ENCODE data around the gene PDE4D. TPM values are rescaled to one million over a fixed set of nuclear protein-coding genes. Genes with fewer than 3 reads are reported as not detected.

The PDE4D gene
- total RNA-seq, 1 donor from 2014 or later, result 2.3 TPM

DNA sequence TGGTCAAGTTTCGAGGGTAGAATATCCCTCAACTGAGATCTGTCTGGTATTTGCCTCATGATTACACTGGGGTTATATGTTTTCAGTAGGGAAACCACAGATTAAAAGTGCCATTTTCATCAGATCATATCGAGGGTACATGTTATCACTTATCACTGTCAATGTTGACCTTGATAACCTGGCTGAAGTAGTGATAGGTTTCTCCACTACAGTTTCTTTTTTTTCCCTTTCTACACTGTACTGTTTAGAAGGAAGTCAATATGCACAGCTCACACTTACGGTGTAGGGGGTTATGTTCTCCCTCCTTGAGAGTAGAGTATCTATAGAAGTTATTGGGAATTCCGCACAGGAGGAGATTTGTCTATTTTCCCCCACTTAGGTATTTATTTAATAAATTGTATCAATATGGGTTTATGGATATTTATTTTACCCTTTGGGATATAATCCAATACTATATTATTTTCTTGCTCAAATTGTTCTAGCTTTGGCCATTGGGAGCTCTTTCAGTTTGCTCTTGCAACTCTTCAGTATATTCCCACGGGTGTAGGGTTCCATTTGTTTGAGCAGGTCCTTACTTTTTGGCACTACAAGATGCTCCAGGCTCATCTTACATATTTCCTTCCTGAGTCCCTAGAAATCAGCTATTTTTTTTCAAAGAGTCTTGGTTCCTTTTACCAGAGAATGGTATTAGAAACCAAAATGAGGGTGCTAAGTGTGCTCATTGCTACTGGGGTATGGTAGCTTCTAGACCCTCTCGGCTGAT is 866.2 kb downstream of the PDE4D start:
- Histone ChIP-seq H3K9ac (no peak overlapping the region), H3K79me2 (ENCODE audit: low read depth) (no peaks in the 10 kb centered on the region), H3F3A (ENCODE audit: low read depth) (no peaks in the 10 kb centered on the region), H3K4me2 (no peak overlapping the region), H3K9me3 (ENCODE audit: low read depth) (no peaks in the 10 kb centered on the region), H3K27me3 (no peaks in the 10 kb centered on the region), H3K4me1 (no peaks in the 10 kb centered on the region), H3K27ac (no peak overlapping the region), H3K4me3 (no peak overlapping the region), H3K36me3 (no peaks in the 10 kb centered on the region), H4K20me1 (ENCODE audit: low read depth) (no peaks in the 10 kb centered on the region), H2AFZ (replicated peaks) (no peak overlapping the region)
- H3K4me1 Mint-ChIP-seq, result no peaks in the 10 kb centered on the region
- no peak for DNase-seq (ENCODE audit: low spot score)
- no peak overlapping the region for H3K27ac Mint-ChIP-seq
- no peak for TF ChIP-seq EZH2 (IDR thresholded peaks at IDR 0.05)
- no peak for TF ChIP-seq CTCF (IDR thresholded peaks at IDR 0.05)
- TF ChIP-seq EZH2phosphoT487 (IDR thresholded peaks at IDR 0.05), result no peak
- peaks cover 18% of the 10 kb centered on the region for H3K9me3 Mint-ChIP-seq
- H3K27me3 Mint-ChIP-seq (ENCODE audit: insufficient read depth, low read depth), result peaks cover under 1% of the 10 kb centered on the region
- H3K36me3 Mint-ChIP-seq, result peaks cover 12% of the 10 kb centered on the region
- H3K4me3 Mint-ChIP-seq, result no peak overlapping the region

GRCh38 chr5:59025734-59026133 is 867.8 kb downstream of the PDE4D start:
- Histone ChIP-seq H3K27ac (no peak overlapping the region), H3K79me2 (ENCODE audit: low read depth) (no peaks in the 10 kb centered on the region), H3F3A (ENCODE audit: low read depth) (no peaks in the 10 kb centered on the region), H4K20me1 (ENCODE audit: low read depth) (no peaks in the 10 kb centered on the region), H3K4me1 (no peaks in the 10 kb centered on the region), H3K27me3 (no peaks in the 10 kb centered on the region), H3K9me3 (ENCODE audit: low read depth) (no peaks in the 10 kb centered on the region), H2AFZ (replicated peaks) (no peak overlapping the region), H3K9ac (no peak overlapping the region), H3K4me3 (no peak overlapping the region), H3K4me2 (no peak overlapping the region), H3K36me3 (no peaks in the 10 kb centered on the region)
- peaks cover 15% of the 10 kb centered on the region for H3K9me3 Mint-ChIP-seq
- no peak for DNase-seq (ENCODE audit: low spot score)
- H3K4me3 Mint-ChIP-seq, result no peak overlapping the region
- peaks cover 2% of the 10 kb centered on the region for H3K27me3 Mint-ChIP-seq (ENCODE audit: insufficient read depth, low read depth)
- H3K4me1 Mint-ChIP-seq, result peaks cover 2% of the 10 kb centered on the region
- H3K36me3 Mint-ChIP-seq, result peaks cover 12% of the 10 kb centered on the region
- TF ChIP-seq CTCF (IDR thresholded peaks at IDR 0.05) (no peak), EZH2phosphoT487 (IDR thresholded peaks at IDR 0.05) (no peak), EZH2 (IDR thresholded peaks at IDR 0.05) (no peak)
- H3K27ac Mint-ChIP-seq, result no peak overlapping the region

DNA sequence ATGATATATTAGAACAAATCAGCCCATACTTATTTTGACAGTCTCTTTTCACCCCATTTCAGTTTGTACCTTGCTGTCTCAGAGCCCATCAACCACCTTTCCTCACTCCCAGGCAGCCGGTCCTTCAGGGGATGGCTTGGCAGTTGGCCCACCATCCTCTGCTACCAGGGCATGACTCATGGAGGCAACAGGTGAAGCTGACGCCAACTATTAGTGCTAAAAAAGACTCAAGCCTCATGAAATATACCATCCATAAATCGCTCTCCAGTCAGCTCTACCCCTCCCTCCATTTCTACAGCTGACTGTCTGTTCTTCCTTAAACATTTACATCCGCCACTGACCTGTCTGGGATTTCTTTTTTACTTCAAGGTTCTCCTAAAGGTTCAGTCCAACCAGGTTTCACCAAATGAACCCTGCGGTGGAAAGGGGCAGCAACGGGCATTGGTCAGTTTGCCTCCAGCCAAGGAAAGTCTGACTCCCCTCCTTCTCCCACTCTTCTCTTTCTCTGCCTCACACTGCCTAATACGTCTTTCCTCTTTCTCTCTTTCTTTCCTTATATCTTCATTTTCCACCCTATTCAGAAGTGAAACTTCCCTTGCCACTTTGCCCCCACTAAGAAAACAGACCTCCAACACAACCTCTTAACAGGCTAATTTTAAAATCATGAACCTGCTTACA is 871.5 kb downstream of the PDE4D start:
- Histone ChIP-seq H3K36me3 (no peaks in the 10 kb centered on the region), H3K9me3 (ENCODE audit: low read depth) (no peaks in the 10 kb centered on the region), H3K4me3 (no peak overlapping the region), H3K27me3 (no peaks in the 10 kb centered on the region), H3K27ac (no peak overlapping the region), H3K79me2 (ENCODE audit: low read depth) (no peaks in the 10 kb centered on the region), H2AFZ (replicated peaks) (no peak overlapping the region), H3K9ac (no peak overlapping the region), H3K4me2 (no peak overlapping the region), H3F3A (ENCODE audit: low read depth) (no peaks in the 10 kb centered on the region), H3K4me1 (no peaks in the 10 kb centered on the region), H4K20me1 (ENCODE audit: low read depth) (no peaks in the 10 kb centered on the region)
- TF ChIP-seq CTCF (IDR thresholded peaks at IDR 0.05) (no peak), EZH2 (IDR thresholded peaks at IDR 0.05) (no peak), EZH2phosphoT487 (IDR thresholded peaks at IDR 0.05) (no peak)
- Mint-ChIP-seq H3K27ac (no peak overlapping the region), H3K9me3 (no peaks in the 10 kb centered on the region), H3K4me1 (peaks cover 4% of the 10 kb centered on the region), H3K4me3 (no peak overlapping the region), H3K36me3 (peaks cover 3% of the 10 kb centered on the region), H3K27me3 (ENCODE audit: insufficient read depth, low read depth) (peaks cover 2% of the 10 kb centered on the region)
- no peak for DNase-seq (ENCODE audit: low spot score)

Data from neural progenitor cell (in vitro differentiated cells).